Mucosa of descending colon (tissue), 3 donors: ENCODE results near the gene OPCML. TPM values are rescaled to one million over a fixed set of nuclear protein-coding genes. Genes with fewer than 3 reads are reported as not detected.

Experiments used
- ATAC-seq: fragments of 200-7000 bp; cut with Tn5 transposase; one replicate; pipeline ENCODE4 v1.9.1; 2020; ENCODE audit warnings: mild to moderate bottlenecking, moderate library complexity
- DNase-seq, 3 donors: peaks; one replicate each; pipeline ENCODE4 v3.0.0-alpha.2; 2020
- H3K36me3 ChIP-seq: fragments of 200-600 bp; one replicate; pipeline ENCODE4 v1.8.0; 2021; ENCODE audit warnings: low read depth, mild to moderate bottlenecking
- H3K4me1 ChIP-seq: fragments of 200-600 bp; one replicate; pipeline ENCODE4 v1.8.0; 2021; ENCODE audit warnings: low read depth, mild to moderate bottlenecking
- H3K4me3 ChIP-seq: fragments of 200-600 bp; one replicate; pipeline ENCODE4 v1.8.0; 2021; ENCODE audit warnings: mild to moderate bottlenecking
- H3K9me3 ChIP-seq: fragments of 200-600 bp; one replicate; pipeline ENCODE4 v1.8.0; 2021; ENCODE audit warnings: mild to moderate bottlenecking
- CTCF ChIP-seq: fragments of 200-600 bp; IDR thresholded peaks from one replicate; pipeline ENCODE4 v1.8.0; 2022; ENCODE audit warnings: antibody characterized with exemption, mild to moderate bottlenecking
- intact Hi-C, 2 donors: fragments of 100-400 bp; cut with DNase I in 1 of 2; cut with micrococcal nuclease in 1 of 2; formaldehyde crosslinking; loops; one replicate each; pipeline versions ENCODE4 v1.11.0 to v1.11.1; 2022; cut with DNase I, micrococcal nuclease
- total RNA-seq, 3 donors: library from RNA; stranded (reverse); fragmentation: NEBNext Ultra II Directional in 2 of 3; extraction: Animal tissue kit (Norgen Biotek cat#: 25700) in 2 of 3; gene quantifications; one replicate each; pipeline versions ENCODE4 v1.2.1 to v1.2.4, GENCODE V29; 2021 to 2023
- donor health status: DM: no; HTN: no; CAD: no; lungs with moderate emphysema.
- donor health status: DM: no; HTN: no; CAD: no.
- donor health status: DM: no; HTN: yes; CAD: no.

Gene OPCML
- total RNA-seq, 3 donors from 2014 or later: 0.10 to 0.47 TPM; not detected in 1

GRCh38 chr11:132541794-132542193 lies 990.5 kb downstream of the OPCML start:
- peaks cover 17% of the 10 kb centered on the region for H3K9me3 ChIP-seq
- H3K36me3 ChIP-seq: no peaks in the 10 kb centered on the region
- DNase-seq (no peak), ATAC-seq (no peak)
- H3K4me3 ChIP-seq: no peak overlapping the region
- TF ChIP-seq CTCF: no peak
- H3K4me1 ChIP-seq: no peaks in the 10 kb centered on the region
- intact Hi-C loops: no loop called here

- Histone ChIP-seq H3K36me3 (no peaks in the 10 kb centered on the region), H3K4me1 (no peaks in the 10 kb centered on the region), H3K4me3 (no peak overlapping the region), H3K9me3 (peaks cover 17% of the 10 kb centered on the region)
- ATAC-seq: no peak
- DNase-seq: no peak
- no peak for TF ChIP-seq CTCF
- intact Hi-C loops: no loop called here
Observed at GRCh38 chr11:132540581-132540980, 991.7 kb downstream of the OPCML start.

- intact Hi-C loops: no loop called here
- peaks cover 17% of the 10 kb centered on the region for H3K9me3 ChIP-seq
- no peaks in the 10 kb centered on the region for H3K36me3 ChIP-seq
- DNase-seq (no peak), ATAC-seq (no peak)
- no peaks in the 10 kb centered on the region for H3K4me1 ChIP-seq
- no peak overlapping the region for H3K4me3 ChIP-seq
- no peak for TF ChIP-seq CTCF
Observed at GRCh38 chr11:132539590-132540368, 992.5 kb downstream of the OPCML start.

GRCh38 chr11:132538642-132539041 lies 993.7 kb downstream of the OPCML start:
- no peak for TF ChIP-seq CTCF
- Histone ChIP-seq H3K9me3 (peaks cover 9% of the 10 kb centered on the region), H3K4me1 (no peaks in the 10 kb centered on the region), H3K4me3 (no peak overlapping the region), H3K36me3 (no peaks in the 10 kb centered on the region)
- intact Hi-C loops: no loop called here
- ATAC-seq (no peak), DNase-seq (no peak)

GRCh38 chr11:132535830-132536229 lies 996.5 kb downstream of the OPCML start:
- Histone ChIP-seq H3K4me1 (no peaks in the 10 kb centered on the region), H3K9me3 (no peaks in the 10 kb centered on the region), H3K4me3 (no peak overlapping the region), H3K36me3 (no peaks in the 10 kb centered on the region)
- intact Hi-C loops: no loop called here
- ATAC-seq (no peak), DNase-seq (no peak)
- no peak for TF ChIP-seq CTCF
